ENCODE data around the gene KCNIP3. TPM values are rescaled to one million over a fixed set of nuclear protein-coding genes. Genes with fewer than 3 reads are reported as not detected.

The KCNIP3 gene
- total RNA-seq, 1 donor from 2014 or later, result 3.0 TPM

DNA sequence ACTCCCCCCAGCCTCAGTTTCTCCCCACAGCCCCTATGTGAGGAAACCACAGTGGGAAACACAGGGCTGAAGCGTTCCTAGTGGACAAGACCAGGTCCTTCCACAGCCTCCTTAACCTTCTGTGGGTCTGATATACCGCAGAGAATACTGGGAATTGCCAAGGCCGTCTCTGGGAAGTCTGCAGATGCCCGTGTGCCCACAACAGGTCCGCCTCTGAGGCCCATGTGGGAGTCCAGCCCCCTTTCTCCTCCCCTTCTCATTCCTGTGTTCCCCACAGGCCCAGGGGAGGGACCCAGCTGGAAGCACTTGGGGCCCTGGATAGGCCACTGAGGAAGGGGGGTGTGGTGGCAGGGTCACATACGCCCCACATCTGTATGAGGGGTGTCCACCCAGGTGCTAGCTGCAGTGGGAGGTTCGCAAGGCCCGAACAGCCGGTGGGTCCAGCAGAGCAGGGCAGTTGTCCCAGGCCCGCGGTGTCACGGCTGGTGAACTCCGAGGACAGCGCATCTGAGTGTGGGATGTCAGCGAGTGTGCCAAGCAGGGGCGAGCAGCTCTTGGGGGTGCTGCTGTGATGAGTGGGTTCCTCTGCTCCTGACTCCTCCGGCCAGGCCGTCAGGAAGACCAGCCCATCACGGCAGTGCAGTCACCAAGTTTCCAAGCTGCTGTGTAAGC is 2.4 kb upstream of the KCNIP3 start:
- intact Hi-C loops (cut with DNase I), result no loop called here
- Histone ChIP-seq H3K4me3 (no peak overlapping the region), H3K36me3 (no peaks in the 10 kb centered on the region), H3K9me3 (peaks cover 10% of the 10 kb centered on the region), H3K27ac (no peak overlapping the region), H3K4me1 (no peaks in the 10 kb centered on the region), H3K27me3 (peaks cover 7% of the 10 kb centered on the region)
- TF ChIP-seq, protein P1, sequence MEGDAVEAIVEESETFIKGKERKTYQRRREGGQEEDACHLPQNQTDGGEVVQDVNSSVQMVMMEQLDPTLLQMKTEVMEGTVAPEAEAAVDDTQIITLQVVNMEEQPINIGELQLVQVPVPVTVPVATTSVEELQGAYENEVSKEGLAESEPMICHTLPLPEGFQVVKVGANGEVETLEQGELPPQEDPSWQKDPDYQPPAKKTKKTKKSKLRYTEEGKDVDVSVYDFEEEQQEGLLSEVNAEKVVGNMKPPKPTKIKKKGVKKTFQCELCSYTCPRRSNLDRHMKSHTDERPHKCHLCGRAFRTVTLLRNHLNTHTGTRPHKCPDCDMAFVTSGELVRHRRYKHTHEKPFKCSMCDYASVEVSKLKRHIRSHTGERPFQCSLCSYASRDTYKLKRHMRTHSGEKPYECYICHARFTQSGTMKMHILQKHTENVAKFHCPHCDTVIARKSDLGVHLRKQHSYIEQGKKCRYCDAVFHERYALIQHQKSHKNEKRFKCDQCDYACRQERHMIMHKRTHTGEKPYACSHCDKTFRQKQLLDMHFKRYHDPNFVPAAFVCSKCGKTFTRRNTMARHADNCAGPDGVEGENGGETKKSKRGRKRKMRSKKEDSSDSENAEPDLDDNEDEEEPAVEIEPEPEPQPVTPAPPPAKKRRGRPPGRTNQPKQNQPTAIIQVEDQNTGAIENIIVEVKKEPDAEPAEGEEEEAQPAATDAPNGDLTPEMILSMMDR (IDR thresholded peaks at IDR 0.05), result no peak
- DNase-seq (no peak), ATAC-seq (no peak)

DNA sequence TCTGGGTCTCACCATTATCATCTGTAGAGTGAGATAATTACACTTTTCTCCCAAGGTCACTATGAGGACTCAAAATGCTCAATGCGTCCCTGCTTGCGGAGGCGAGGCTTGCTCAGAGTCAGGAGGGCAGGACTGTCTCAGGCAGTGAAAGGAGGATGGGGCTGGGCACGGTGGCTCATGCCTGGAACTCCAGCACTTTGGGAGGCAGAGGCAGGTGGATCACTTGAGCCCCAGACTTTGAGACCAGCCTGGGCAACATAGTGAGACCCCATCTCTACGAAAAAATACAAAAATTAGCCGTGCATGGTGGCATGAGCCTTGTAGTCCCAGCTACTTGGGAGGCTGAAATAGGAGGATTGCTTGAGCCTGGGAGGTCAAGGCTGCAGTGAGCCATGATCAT is 1.8 kb upstream of the KCNIP3 start:
- peaks cover 7% of the 10 kb centered on the region for H3K27me3 ChIP-seq
- intact Hi-C loops (cut with DNase I), result no loop called here
- no peaks in the 10 kb centered on the region for H3K4me1 ChIP-seq
- TF ChIP-seq, protein P1 (IDR thresholded peaks at IDR 0.05), result no peak
- peaks cover 10% of the 10 kb centered on the region for H3K9me3 ChIP-seq
- no peaks in the 10 kb centered on the region for H3K36me3 ChIP-seq
- ATAC-seq (no peak), DNase-seq (no peak)
- no peak overlapping the region for H3K27ac ChIP-seq
- no peak overlapping the region for H3K4me3 ChIP-seq

GRCh38 chr2:95296011-95296410 is 1.1 kb upstream of the KCNIP3 start:
- no peaks in the 10 kb centered on the region for H3K36me3 ChIP-seq
- no peak for ATAC-seq
- H3K4me1 ChIP-seq, result no peaks in the 10 kb centered on the region
- intact Hi-C loops (cut with DNase I), result no loop called here
- DNase-seq, result no peak
- H3K9me3 ChIP-seq, result peaks cover 7% of the 10 kb centered on the region
- H3K4me3 ChIP-seq, result no peak overlapping the region
- H3K27ac ChIP-seq, result no peak overlapping the region
- peaks cover 7% of the 10 kb centered on the region for H3K27me3 ChIP-seq
- TF ChIP-seq, protein P1 (IDR thresholded peaks at IDR 0.05), result no peak

DNA sequence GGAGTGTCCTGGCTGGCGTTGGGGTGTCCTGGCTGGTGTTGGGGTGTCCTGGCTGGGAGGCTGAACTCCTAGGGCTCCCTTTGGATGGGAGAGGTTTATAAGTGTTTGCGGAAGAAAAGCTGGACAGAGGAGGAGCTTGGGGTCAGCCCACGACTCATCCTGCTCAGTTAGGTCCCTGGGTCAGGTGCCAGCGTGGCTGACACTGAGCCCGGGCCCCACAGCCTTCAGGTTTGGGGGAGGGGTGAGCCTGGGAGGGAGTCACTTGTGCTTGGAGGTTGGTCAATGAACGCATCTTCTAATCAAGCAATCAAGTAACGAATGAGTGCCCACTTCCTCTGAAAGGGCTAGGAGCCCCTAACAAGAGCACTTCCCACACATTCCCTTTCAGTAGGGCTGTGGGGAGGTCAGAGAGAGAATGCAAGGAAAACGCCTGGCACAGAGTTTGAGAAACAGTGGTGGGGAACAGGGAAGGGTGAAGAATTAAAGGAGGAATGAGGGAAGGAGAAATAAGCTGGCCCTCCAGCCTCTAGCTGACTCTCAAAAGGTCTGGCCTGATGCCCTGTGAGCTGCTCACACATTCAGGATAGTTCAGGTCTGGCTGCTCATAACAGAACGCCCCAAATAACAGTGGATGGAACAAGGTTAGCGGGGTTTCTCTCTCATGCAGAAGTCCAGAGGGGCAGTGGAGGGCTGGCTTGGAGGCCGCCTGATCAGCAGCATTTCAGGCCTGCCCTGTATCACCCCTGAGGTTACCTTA is 670 bp downstream of the KCNIP3 start:
- TF ChIP-seq, protein P1 (IDR thresholded peaks at IDR 0.05), result no peak
- Histone ChIP-seq H3K27me3 (peaks cover 7% of the 10 kb centered on the region), H3K9me3 (no peaks in the 10 kb centered on the region), H3K27ac (no peak overlapping the region), H3K36me3 (no peaks in the 10 kb centered on the region), H3K4me3 (no peak overlapping the region), H3K4me1 (no peaks in the 10 kb centered on the region)
- ATAC-seq, result no peak
- intact Hi-C loops (cut with DNase I), result no loop called here
- no peak for DNase-seq

GRCh38 chr2:95298486-95299111 is 1.5 kb downstream of the KCNIP3 start:
- Histone ChIP-seq H3K27me3 (peaks cover 7% of the 10 kb centered on the region), H3K9me3 (no peaks in the 10 kb centered on the region), H3K36me3 (no peaks in the 10 kb centered on the region), H3K4me3 (no peak overlapping the region), H3K27ac (no peak overlapping the region), H3K4me1 (no peaks in the 10 kb centered on the region)
- intact Hi-C loops (cut with DNase I), result no loop called here
- TF ChIP-seq, protein P1 (IDR thresholded peaks at IDR 0.05), result no peak
- no peak for ATAC-seq
- no peak for DNase-seq
